Neuronal stem cell (in vitro differentiated cells): ENCODE measurements around the gene FAM200C.
A peak's percentile ranks its signal among the peaks of the same experiment; 100 is the strongest.

Experiments
- DNase-seq: peaks from one replicate; pipeline ENCODE4 v3.0.0-alpha.2; 2013; ENCODE audit warnings: low spot score
- H2AFZ ChIP-seq: one replicate; pipeline ENCODE4 v1.6.1; 2013; ENCODE audit warnings: mild to moderate bottlenecking, low read length, inconsistent platforms
- H2AK5ac ChIP-seq: 2 replicates; pipeline ENCODE4 v1.6.1; 2013; ENCODE audit warnings: low read depth, mild to moderate bottlenecking, inconsistent platforms, low read length, moderate library complexity, mixed read lengths
- H2BK120ac ChIP-seq: 2 replicates; pipeline ENCODE4 v1.6.1; 2013; ENCODE audit warnings: low read depth, mild to moderate bottlenecking, inconsistent platforms, low read length, moderate library complexity, mixed read lengths
- H2BK12ac ChIP-seq: one replicate; pipeline ENCODE4 v1.6.1; 2013; ENCODE audit warnings: low read length, inconsistent platforms
- H2BK15ac ChIP-seq: 2 replicates; pipeline ENCODE4 v1.6.1; 2013; ENCODE audit warnings: mild to moderate bottlenecking, low read length, inconsistent platforms, mixed read lengths
- H2BK5ac ChIP-seq: one replicate; pipeline ENCODE4 v1.6.1; 2013; ENCODE audit warnings: inconsistent platforms, mild to moderate bottlenecking, low read length, moderate library complexity
- H3K14ac ChIP-seq: one replicate; pipeline ENCODE4 v1.6.1; 2013; ENCODE audit warnings: low read length, inconsistent platforms
- H3K18ac ChIP-seq: 2 replicates; pipeline ENCODE4 v1.6.1; 2013; ENCODE audit warnings: low read length, inconsistent platforms
- H3K23ac ChIP-seq: 2 replicates; pipeline ENCODE4 v1.6.1; 2013; ENCODE audit warnings: low read depth, mild to moderate bottlenecking, mixed read lengths, low read length, inconsistent platforms; ENCODE audit not compliant: poor library complexity
- H3K27ac ChIP-seq: replicated peaks from 3 replicates; pipeline ENCODE4 v1.5.1; 2013; ENCODE audit warnings: low read length, inconsistent platforms
- H3K27me3 ChIP-seq, 3 experiments: 2 replicates each; pipeline ENCODE4 v1.6.1; 2013; ENCODE audit warnings: low read length in 3 of 3, mild to moderate bottlenecking in 2 of 3, inconsistent platforms in 1 of 3, low read depth in 1 of 3, mixed read lengths in 1 of 3, moderate library complexity in 1 of 3; ENCODE audit not compliant: control insufficient read depth in 3 of 3, insufficient read depth in 3 of 3
- H3K36me3 ChIP-seq, 2 donors: replicated peaks in 1 of 2; 2 replicates each; pipeline ENCODE4 v1.6.1; 2013; ENCODE audit warnings: low read length in 2 of 2; ENCODE audit not compliant: control insufficient read depth in 2 of 2, insufficient read depth in 2 of 2
- H3K4ac ChIP-seq: 2 replicates; pipeline ENCODE4 v1.6.1; 2013; ENCODE audit warnings: inconsistent platforms, mild to moderate bottlenecking, low read length, moderate library complexity
- H3K4me1 ChIP-seq, 2 donors: 1 replicate in 1 of 2; 2 replicates in 1 of 2; pipeline ENCODE4 v1.6.1; 2013; ENCODE audit warnings: low read length in 2 of 2, low read depth in 1 of 2; ENCODE audit not compliant: control insufficient read depth in 2 of 2, insufficient read depth in 1 of 2
- H3K4me2 ChIP-seq: one replicate; pipeline ENCODE4 v1.6.1; 2013; ENCODE audit warnings: mild to moderate bottlenecking, low read length, inconsistent platforms; ENCODE audit not compliant: insufficient read depth, poor library complexity, severe bottlenecking
- H3K4me3 ChIP-seq, 2 donors: 2 replicates each; pipeline ENCODE4 v1.5.1; 2013; ENCODE audit warnings: low read length in 2 of 2, mild to moderate bottlenecking in 2 of 2, inconsistent platforms in 1 of 2, moderate library complexity in 1 of 2
- H3K79me1 ChIP-seq: one replicate; pipeline ENCODE4 v1.6.1; 2013; ENCODE audit warnings: low read depth, mild to moderate bottlenecking, inconsistent platforms, low read length, moderate library complexity
- H3K9ac ChIP-seq: one replicate; pipeline ENCODE4 v1.6.1; 2013; ENCODE audit warnings: mild to moderate bottlenecking, low read depth, low read length, inconsistent platforms; ENCODE audit not compliant: poor library complexity
- H3K9me3 ChIP-seq, 2 donors: replicated peaks in 1 of 2; 2 replicates each; pipeline versions ENCODE3 to v1.6.1; 2013; ENCODE audit warnings: low read length in 2 of 2, mild to moderate bottlenecking in 2 of 2, inconsistent platforms in 1 of 2, low read depth in 1 of 2, mixed read lengths in 1 of 2, moderate library complexity in 1 of 2; ENCODE audit not compliant: control insufficient read depth in 2 of 2, insufficient read depth in 1 of 2
- H4K8ac ChIP-seq: one replicate; pipeline ENCODE4 v1.6.1; 2013; ENCODE audit warnings: low read depth, mild to moderate bottlenecking, inconsistent platforms, low read length, moderate library complexity
- H4K91ac ChIP-seq: one replicate; pipeline ENCODE4 v1.6.1; 2013; ENCODE audit warnings: low read length, low read depth, mild to moderate bottlenecking, inconsistent platforms; ENCODE audit not compliant: poor library complexity
- WGBS, 2 donors: extraction: QIAGEN DNeasy Blood & Tissue Kit; methylation state at CpG; one replicate each; pipeline ENCODE4 v1.1.7; 2013; ENCODE audit warnings: missing lambda C conversion rate in 2 of 2, mixed read lengths in 1 of 2; ENCODE audit not compliant: insufficient read length in 2 of 2, insufficient replicate concordance in 1 of 2; ENCODE audit errors: extremely low coverage in 2 of 2; 5-methylcytosine and 5-hydroxymethylcytosine counted together

Gene FAM200C

DNA sequence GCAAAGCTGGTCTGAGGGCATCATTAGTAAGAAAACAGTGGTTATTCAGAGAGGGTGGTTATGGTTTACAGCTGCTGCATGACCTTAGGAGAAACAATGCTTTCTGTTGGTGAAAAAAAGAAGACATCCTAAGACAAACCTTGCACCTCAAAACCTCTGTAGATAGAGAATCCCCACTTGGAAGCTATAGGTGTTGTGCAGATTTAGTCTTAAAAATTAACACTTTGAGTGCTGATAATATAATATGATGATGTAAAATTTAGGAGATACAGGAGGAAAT, 20.4 kb upstream of the FAM200C start:
- no peak overlapping the region for H3K23ac ChIP-seq
- peak overlapping the region; percentile 84 for H2AFZ ChIP-seq
- no peak overlapping the region for H3K9ac ChIP-seq
- no peak overlapping the region for H3K4ac ChIP-seq
- DNase-seq = no peak
- no peak overlapping the region for H3K18ac ChIP-seq
- peaks cover 7% of the 10 kb centered on the region for H3K79me1 ChIP-seq
- no peaks in the 10 kb centered on the region for H3K9me3 ChIP-seq
- no peak overlapping the region for H3K27ac ChIP-seq
- no peak overlapping the region for H2BK5ac ChIP-seq
- H2BK120ac ChIP-seq = no peak overlapping the region
- H2BK12ac ChIP-seq = no peak overlapping the region
- H2AK5ac ChIP-seq = no peak overlapping the region
- H3K27me3 ChIP-seq = no peaks in the 10 kb centered on the region
- no peak overlapping the region for H3K4me2 ChIP-seq
- peaks cover 12 to 34% of the 10 kb centered on the region in 2 donors for H3K4me1 ChIP-seq
- H3K36me3 ChIP-seq = peaks cover 8 to 29% of the 10 kb centered on the region in 2 donors
- no peak overlapping the region for H4K91ac ChIP-seq
- no peak overlapping the region for H3K14ac ChIP-seq
- H4K8ac ChIP-seq = no peak overlapping the region
- H2BK15ac ChIP-seq = no peak overlapping the region
- H3K4me3 ChIP-seq = no peak overlapping the region

DNA sequence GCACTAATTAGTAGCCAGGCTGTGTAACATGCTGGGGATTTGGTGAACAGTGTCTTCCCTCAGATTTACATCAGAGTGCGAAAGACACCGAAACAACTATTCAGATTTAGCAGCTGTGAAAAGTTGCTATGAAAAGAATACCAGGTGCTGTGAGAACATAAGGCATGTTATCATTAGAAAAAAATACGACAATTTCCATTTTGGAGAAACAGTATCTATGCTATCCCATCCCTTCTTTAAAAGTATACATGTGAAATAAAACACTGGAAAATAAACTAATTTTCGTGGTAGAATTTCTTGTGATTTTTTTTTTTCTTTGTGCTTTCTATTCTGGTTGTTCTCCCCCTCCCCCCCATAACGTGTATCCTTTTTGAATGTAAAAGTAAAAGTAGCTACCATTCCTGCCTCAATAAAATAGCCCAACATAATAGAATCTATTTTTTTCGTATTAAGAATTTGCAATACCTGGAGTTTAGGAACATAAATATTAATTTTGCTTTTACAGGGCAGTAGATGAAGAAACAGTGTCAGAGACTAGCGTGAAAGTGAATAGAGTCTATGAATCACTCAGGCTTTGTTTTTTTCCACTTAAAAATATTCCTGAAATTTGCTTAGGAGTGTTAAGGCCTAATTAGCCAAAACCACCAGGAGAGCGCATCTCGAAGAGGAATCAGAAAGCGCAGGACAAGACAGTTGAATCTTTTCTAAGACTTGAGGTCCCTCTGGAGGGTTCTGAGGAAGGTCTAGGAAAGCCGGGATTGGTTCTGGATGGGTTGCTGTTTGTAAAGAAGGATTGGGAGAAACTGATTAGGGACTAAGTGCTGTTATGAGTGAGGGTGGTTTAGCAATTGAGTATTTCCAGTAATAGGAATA, 19.8 kb upstream of the FAM200C start:
- no peak overlapping the region for H2BK12ac ChIP-seq
- H3K79me1 ChIP-seq = peaks cover 7% of the 10 kb centered on the region
- no peak overlapping the region for H2AK5ac ChIP-seq
- peak overlapping the region; percentile 34 for H3K4me2 ChIP-seq
- no peak overlapping the region for H3K23ac ChIP-seq
- no peak overlapping the region for H3K14ac ChIP-seq
- no peak overlapping the region for H4K91ac ChIP-seq
- no peak overlapping the region for H3K9ac ChIP-seq
- H3K27ac ChIP-seq = peak overlapping the region; percentile 76
- no peak overlapping the region for H3K18ac ChIP-seq
- peaks cover 6 to 29% of the 10 kb centered on the region in 2 donors for H3K36me3 ChIP-seq
- peaks cover 12 to 32% of the 10 kb centered on the region in 2 donors for H3K4me1 ChIP-seq
- H4K8ac ChIP-seq = no peak overlapping the region
- peak overlapping the region; percentile 58 to 73 for H3K4me3 ChIP-seq
- H2BK15ac ChIP-seq = no peak overlapping the region
- no peaks in the 10 kb centered on the region for H3K9me3 ChIP-seq
- H2BK5ac ChIP-seq = no peak overlapping the region
- no peak overlapping the region for H3K4ac ChIP-seq
- H2BK120ac ChIP-seq = no peak overlapping the region
- DNase-seq = no peak
- no CpG with 5 or more reads among the region's 11 CpGs for WGBS, 2 donors
- H2AFZ ChIP-seq = peak overlapping the region; percentile 84
- H3K27me3 ChIP-seq = no peaks in the 10 kb centered on the region

DNA sequence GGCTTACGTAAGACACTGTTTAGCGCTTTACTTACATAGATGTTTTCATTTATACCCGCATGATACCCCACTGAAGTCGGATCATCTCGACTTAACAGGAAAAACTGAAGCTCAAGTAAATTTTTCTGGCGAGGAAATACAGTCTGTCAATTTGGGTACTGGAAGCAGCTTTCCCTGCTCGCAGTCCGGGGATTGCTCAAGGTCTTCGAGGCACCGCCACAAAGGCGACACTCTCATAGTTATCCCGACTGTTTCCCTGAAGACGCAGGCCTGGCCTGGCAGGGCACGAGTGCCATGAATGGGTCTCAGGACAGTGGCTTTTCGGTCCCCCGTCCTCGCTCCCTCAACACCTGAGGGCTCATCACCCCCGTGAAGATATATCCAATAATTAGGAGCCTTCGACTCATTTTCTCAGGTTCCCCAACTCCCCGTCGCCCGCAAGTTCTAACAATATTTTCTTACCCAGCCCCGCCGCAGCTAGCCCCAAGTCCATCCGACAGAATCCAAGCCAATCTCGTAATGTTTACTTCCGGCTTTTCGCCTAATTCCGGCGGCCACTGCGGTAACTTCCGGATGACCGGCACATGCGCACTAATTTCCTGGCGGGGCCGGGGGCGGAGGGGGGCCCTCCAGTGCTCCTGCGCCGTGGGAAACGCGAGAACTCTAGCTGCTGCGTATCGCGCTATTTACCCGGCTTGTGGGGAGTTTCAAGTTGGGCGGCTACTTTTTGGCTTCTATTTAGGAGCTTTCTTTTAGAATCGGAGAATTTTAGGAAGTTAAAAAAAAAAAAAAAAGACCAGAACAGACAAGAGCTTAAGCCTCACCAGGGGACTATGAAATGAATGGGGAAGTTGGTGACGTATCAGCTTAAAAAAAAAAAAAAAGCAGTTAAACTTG, 19.0 kb upstream of the FAM200C start, which contains the start of gene SLU7:
Gene SLU7, minus strand, starts transcription at position 521 of the 897 bp plus-strand sequence. CDS start 3,787 bp downstream, outside the sequence.
- peak within 1 kb of the TSS; percentile 64 for H3K4me2 ChIP-seq
- H2BK120ac ChIP-seq = no peak within 1 kb of the TSS
- no peak within 1 kb of the TSS for H2BK12ac ChIP-seq
- no peak within 1 kb of the TSS for H3K4ac ChIP-seq
- no peak within 1 kb of the TSS for H2BK5ac ChIP-seq
- no CpG with 5 or more reads among the region's 48 CpGs for whole genome bisulfite sequencing, 2 donors
- H3K4me3 ChIP-seq = peak within 1 kb of the TSS; percentile 58 to 93
- H3K27me3 ChIP-seq = no peaks in the 10 kb centered on the region
- peak within 1 kb of the TSS; percentile 15 for H3K18ac ChIP-seq
- peaks cover 5 to 29% of the 10 kb centered on the region in 2 donors for H3K36me3 ChIP-seq
- H3K9ac ChIP-seq = peak within 1 kb of the TSS; percentile 91
- H3K27ac ChIP-seq = peak within 1 kb of the TSS; percentile 76
- no peak within 1 kb of the TSS for H2AK5ac ChIP-seq
- no peaks in the 10 kb centered on the region for H3K9me3 ChIP-seq
- H3K14ac ChIP-seq = no peak within 1 kb of the TSS
- no peak within 1 kb of the TSS for H4K91ac ChIP-seq
- peaks cover 12 to 25% of the 10 kb centered on the region in 2 donors for H3K4me1 ChIP-seq
- H2BK15ac ChIP-seq = no peak within 1 kb of the TSS
- peak; percentile 86 for DNase-seq
- H3K79me1 ChIP-seq = peaks cover 7% of the 10 kb centered on the region
- peak within 1 kb of the TSS; percentile 86 for H2AFZ ChIP-seq
- H4K8ac ChIP-seq = no peak within 1 kb of the TSS
- H3K23ac ChIP-seq = no peak within 1 kb of the TSS

DNA sequence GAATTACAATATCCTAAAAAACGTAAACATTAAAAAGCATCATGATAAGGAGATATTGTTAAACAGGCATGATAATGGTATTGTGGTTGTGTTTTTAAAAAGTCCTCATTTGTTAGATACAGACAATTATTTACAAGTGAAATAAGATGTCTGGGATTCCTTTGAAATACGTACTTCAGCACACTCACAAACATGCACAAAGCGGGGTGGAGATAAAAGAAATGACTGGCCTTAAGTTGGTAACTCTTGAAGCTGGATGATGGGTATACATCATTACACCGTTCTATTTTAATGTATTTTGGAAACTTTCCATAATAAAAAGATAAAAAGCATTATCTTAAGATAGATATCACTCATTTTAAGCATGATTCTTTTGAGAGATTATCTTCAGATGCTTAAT, 1.0 kb downstream of the FAM200C start:
- Histone ChIP-seq H2AFZ (no peak overlapping the region), H4K91ac (no peak overlapping the region), H2BK120ac (no peak overlapping the region), H3K27me3 (no peaks in the 10 kb centered on the region), H2BK15ac (no peak overlapping the region), H3K4me3 (peak overlapping the region in 1 of 2 donors; percentile 61), H4K8ac (no peak overlapping the region), H2AK5ac (no peak overlapping the region), H3K9me3 (no peaks in the 10 kb centered on the region), H3K4me2 (no peak overlapping the region), H3K18ac (no peak overlapping the region), H3K14ac (no peak overlapping the region), H3K36me3 (peaks cover 7 to 62% of the 10 kb centered on the region in 2 donors), H3K9ac (no peak overlapping the region), H3K79me1 (no peaks in the 10 kb centered on the region), H3K23ac (no peak overlapping the region), H3K4me1 (no peaks in the 10 kb centered on the region), H3K27ac (no peak overlapping the region), H3K4ac (no peak overlapping the region), H2BK5ac (no peak overlapping the region), H2BK12ac (no peak overlapping the region)
- no CpG with 5 or more reads among the region's 4 CpGs for WGBS, 2 donors
- no peak for DNase-seq
